GM18517 (cell line): ENCODE measurements around the gene HSPG2.

Experiments used
- ATAC-seq: cut with Tn5 transposase; IDR thresholded peaks from one replicate; pipeline ENCODE4 v1.9.1; 2021; ENCODE audit warnings: mild to moderate bottlenecking, moderate library complexity; ENCODE audit not compliant: unreplicated experiment

HSPG2 gene

DNA sequence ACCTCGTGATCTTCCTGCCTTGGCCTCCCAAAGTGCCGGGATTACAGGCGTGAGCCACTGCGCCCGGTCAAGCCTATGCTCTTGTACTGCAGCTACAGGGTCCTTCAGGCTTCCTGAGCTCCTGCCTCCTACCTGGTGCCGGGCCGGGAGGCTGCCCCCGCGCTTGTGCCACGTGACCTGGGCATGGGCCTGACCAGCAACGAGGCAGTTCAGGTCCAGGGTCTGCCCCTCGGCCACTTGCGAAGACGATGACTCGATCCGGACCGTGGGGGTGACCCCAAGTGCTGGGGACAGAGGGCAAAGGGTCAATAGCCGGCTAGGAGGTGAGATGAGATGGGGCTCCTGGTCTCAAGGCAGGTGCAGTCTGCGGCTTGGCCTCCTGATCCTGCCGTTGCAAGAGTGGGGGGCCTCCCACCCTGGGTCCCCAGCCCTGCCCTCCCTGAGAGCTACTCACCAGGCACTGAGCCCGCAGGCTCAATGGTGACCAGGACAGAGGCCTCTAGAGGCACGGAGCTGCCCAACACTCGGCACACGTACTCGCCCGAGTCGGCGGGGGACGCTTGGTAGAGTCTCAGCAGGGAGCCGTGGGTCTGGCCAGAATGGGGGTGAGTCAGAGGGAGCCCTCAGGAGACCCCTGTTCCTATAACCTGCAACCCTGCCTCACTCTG is 87.1 kb downstream of the HSPG2 start:
- no peak for ATAC-seq

DNA sequence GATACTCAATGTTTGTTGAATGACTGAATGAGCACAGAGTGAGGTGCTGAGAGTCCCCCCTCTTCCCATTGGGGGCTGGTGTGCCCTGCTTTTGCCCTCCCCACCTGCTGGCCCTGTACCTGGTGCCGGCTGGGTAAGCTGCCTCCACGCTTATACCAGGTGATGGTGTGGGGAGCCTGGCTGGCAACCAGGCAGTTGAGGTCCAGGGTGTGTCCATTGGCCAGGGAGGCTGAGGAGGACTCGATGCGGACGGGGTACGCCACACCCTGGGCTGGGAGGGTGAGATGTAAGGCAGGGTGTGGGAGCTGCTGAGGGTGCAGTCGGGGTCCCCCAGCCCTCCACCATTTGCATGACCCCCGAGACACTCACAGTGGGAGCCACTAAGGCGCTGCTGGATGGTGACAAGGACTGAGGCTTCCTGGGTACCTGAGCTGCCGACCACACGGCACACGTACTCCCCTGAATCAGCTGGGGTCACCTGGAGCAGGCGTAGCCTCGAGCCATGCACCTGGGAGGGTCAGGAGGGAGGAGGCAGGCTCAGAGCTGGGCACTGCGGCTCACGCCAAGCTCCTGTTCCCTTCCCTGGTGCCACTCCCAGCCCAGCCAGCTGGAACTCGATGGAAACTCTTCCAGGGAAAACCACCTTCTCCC is 88.5 kb downstream of the HSPG2 start:
- no peak for ATAC-seq

DNA sequence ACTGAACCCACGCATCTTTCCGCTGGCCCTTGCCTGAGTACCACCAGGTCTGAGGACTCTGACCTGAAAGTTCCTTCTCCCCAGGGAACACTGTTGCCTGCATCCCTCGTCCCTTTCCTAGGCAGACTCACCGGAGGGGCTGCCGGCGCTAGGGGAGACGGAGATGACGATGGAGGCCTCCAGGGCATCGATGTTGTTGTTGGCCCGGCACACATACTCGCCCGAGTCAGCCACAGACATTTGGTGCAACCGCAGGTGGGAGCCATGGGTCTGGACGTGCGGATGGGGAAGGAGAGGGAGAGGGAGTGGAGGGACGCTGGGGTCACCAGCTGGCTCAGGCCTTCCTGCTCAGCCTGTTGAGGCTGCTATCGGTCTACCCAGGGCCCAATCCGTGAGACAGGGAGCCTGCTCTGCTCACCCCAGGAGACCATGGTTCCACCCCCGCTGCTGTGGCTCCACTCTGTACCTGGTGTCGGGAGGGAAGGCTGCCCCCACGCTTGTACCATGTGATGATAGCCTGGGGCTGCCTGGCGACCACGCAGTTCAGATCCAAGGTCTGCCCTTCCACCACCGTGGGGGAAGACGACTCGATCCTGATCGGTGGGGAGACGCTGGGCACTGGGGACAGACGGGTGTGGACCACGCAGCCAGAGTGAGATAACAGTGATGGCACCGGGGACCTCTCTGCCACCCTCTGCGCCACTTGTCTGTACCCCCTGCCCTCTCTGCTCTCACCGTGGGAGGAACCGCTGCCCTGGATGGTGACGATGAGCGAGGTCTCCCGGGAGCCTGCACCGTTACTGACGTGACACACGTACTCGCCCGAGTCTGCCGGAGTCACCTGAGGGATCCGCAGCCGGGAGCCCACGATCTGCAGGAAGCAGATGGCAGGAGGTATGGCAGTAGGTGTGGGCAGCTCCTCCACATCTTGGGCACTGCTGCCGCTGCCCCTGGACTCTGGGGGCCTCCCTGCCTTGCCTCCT is 89.6 kb downstream of the HSPG2 start:
- ATAC-seq, result no peak

- ATAC-seq, result no peak
These were observed 91.2 kb downstream of the HSPG2 start for GRCh38 chr1:21845646-21846641.

GRCh38 chr1:21843996-21844395 is 93.1 kb downstream of the HSPG2 start:
- no peak for ATAC-seq

- ATAC-seq, result no peak
These were observed 93.9 kb downstream of the HSPG2 start for GRCh38 chr1:21843208-21843607.

DNA sequence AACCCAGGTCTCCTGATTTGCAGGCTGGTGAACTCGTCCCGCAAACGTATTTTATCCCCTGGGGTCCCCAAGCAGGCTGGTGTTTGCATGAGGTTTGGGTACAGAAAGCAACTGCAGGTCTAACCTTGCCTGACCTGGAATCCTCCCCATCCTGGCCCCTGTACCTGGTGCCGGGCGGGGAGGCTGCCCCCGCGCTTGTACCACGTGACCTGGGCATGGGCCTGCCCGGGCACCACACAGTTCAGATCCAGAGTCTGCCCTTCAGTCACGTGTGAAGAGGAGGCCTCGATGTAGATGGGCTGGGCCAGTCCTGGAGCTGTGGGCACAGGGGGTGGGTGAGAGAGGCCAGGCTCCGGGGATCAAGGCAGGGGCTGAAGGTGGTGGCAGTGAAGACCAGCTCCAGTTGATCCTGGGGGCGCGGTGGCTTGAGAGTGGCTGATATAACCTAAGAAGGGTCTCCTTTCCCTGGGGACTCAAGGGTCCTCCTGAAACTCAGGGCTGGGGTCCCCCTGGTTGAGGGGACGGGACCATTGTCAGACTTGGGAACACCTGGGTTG is 94.4 kb downstream of the HSPG2 start:
- ATAC-seq, result no peak

DNA sequence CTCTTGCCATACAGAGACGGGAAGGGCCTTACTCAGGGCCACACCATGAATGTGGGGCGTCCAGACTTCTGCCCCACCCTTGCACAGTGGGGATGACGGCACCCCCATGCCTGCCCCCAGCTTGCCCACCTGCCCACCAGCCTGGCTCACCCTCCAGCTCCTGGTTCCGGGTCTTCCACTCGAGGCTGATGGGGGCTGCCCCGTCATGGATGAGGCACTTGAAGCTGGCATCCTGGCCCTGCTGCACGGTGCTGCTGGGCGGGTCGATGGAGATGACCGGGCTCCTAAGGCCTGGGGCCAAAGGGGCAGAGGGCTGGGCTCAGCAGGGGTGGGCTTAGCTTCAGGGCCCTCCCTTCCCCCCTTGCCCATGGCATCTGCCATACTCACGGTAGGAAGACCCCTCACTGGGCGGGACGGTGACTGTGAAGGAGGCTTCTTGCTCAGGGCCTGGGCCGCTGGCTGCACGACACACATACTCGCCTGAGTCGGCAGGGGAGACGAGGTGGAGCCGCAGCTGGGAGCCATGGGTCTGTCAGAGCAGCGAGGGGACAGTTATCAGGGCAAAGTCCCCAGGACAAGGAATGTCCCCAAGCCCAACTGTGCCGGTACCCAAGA is 95.2 kb downstream of the HSPG2 start:
- no peak for ATAC-seq

DNA sequence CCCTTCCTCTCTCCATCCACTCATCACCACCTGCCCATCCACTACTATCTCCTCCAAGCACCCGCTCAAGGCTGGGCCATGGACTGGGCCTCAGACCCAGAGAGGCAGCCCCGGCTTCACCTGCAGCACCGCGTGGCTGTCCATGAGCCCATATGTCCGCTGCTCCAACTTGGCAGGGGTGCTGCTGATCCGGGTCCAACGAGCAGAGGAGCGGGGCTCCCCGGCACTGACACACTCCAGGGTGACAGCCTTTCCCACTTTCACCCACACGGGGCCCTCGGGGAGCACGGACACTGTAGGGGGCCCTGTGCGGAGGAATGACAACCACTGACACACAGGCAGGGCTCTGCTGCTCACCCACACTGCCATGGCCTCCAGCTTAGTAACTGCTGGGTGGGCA is 96.1 kb downstream of the HSPG2 start:
- ATAC-seq, result no peak

- ATAC-seq, result no peak
These were observed 97.6 kb downstream of the HSPG2 start for GRCh38 chr1:21839337-21840037.

DNA sequence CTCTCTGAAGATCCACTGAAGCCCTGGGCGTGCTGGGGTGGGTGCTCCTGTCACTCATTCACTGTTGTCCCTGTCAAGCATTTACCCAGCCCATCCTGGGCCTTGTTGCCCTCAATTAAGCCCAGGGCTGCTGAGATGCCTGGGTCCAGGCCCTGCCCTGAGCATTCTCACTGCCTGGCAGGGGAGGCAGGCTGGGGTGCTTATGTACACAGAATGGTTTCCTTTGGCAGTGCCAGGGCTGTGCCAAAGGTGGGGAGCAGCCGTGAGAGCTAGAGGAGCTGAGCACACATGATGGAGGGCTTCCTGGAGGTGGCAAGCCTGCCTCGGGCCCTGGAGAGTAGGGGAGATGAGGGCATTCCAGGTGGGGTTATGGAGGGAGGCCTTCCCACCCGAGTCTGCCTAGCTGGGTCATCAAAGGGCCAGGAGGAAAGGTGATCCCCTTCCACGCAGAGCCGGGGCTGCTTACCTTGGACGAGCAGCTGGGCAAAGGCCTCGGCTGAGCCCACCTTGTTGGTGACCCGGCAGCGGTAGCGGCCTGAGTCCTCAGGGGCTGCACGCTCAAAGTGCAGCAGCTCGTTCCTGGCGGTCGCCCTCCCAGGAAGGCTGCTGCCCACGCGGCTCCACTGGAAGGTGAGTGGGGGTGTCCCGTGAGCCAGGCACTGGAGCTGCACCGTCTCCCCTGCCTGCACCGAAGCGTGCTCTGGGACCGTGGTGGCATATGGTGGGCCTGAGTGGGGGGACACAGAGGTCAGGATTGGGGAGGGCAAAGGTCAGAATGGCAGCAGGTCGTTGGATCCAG is 98.6 kb downstream of the HSPG2 start:
- ATAC-seq, result no peak

DNA sequence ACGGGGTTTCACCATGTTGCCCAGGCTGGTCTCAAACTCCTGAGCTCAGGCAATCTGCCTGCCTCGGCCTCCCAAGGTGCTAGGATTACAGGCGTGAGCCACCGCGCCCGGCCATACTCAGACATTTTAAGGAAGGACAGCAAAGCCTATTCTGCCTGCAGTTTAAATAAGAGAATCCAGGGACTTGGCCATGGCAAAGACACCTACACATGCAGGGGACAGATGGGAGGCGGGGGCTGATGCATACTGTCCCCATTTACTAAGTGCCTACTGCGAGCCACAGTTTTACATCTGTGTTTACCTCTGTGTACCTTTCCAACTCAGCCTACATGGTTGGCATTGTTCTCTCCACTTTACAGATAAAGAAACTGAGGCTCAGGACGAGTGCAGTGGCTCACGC is 99.6 kb downstream of the HSPG2 start:
- no peak for ATAC-seq

GRCh38 chr1:21836729-21837128 is 100.4 kb downstream of the HSPG2 start:
- ATAC-seq, result no peak

- ATAC-seq, result no peak
These were observed 101.1 kb downstream of the HSPG2 start for GRCh38 chr1:21836010-21836409.

DNA sequence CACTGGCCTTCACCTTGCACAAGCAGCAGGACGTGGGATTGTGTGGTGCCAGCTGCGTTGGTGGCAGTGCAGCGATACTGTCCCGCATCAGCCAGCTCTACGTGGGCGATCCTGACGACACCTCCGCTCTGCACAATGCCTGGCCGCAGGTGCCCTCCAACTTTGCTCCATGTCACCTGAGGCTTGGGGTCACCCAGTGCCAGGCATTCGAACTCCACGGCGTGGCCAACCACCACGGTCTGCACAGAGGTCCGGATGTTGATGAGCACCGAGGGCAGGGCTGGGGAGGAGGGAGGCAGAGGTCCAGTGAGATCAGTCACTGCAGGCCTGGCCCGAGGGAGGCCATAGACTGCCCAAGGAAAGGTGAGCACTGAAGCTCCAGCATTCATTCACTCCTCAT is 102.4 kb downstream of the HSPG2 start:
- no peak for ATAC-seq

- no peak for ATAC-seq
These were observed 103.0 kb downstream of the HSPG2 start for GRCh38 chr1:21834094-21834493.

GRCh38 chr1:21833392-21833976 is 103.6 kb downstream of the HSPG2 start:
- no peak for ATAC-seq

DNA sequence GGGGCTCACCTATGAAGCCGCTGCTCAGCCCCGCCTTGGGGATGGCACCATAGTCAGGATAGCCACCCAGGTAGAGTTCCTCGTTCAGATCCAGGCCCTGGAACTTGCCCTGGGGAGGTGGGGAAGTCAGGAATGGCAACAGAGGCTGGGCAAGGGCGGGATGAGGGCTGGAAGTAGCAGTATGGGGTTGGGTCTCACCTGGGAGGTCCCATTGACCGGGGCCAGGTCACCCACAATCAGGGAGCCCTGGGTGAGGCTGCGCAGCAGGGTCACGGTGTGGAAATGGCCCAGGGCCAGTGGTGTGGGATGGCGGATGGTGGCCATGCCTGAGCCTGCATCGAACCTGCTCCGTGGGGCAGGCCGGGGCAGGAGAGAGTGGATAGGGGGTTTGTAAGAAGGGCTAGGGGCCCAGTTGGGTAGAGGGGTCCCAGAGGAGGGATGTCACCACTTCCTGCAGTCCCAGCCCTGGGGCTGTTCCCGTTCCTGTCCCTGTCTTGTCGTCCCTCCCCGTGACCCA is 105.6 kb downstream of the HSPG2 start:
- ATAC-seq, result no peak
